GM12891 (cell line): ENCODE results near the gene RAPGEF5.

Experiments
- POLR2A ChIP-seq: IDR thresholded peaks from 2 replicates; pipeline ENCODE4 v1.6.1; 2011; ENCODE audit warnings: low read depth, low read length, control low read depth
- TAF1 ChIP-seq: IDR thresholded peaks from 2 replicates; pipeline ENCODE4 v1.6.1; 2011; ENCODE audit warnings: low read depth, low read length, control low read depth

GRCh38 chr7:22280031-22280430 is 76.9 kb downstream of the RAPGEF5 start:
- TF ChIP-seq POLR2A, result no peak
- TF ChIP-seq TAF1, result no peak
